HG02885 (cell line): Measurements from ENCODE around the gene PCYT1A.
"Not testable (repeated sequence)": the region's sequence is repeated elsewhere in the genome, so short reads cannot be mapped to it uniquely, and the experiment has no call there.

ENCODE experiments used
- ATAC-seq: cut with Tn5 transposase; IDR thresholded peaks from one replicate; pipeline ENCODE4 v1.9.1; 2021; ENCODE audit warnings: mild to moderate bottlenecking; ENCODE audit not compliant: unreplicated experiment, poor library complexity

Gene PCYT1A

GRCh38 chr3:196287440-196288140, at the start of gene PCYT1A:
Gene PCYT1A, minus strand, starts transcription at chr3:196287726. Its CDS starts 17,195 bp downstream, at chr3:196270531.
- peak; percentile 83 for ATAC-seq

- no peak for ATAC-seq
These were observed 49.0 kb upstream of the PCYT1A start for GRCh38 chr3:196336319-196337145.

- no peak for ATAC-seq
These were observed 48.0 kb upstream of the PCYT1A start for GRCh38 chr3:196335503-196335948.

GRCh38 chr3:196334982-196335381, 47.5 kb upstream of the PCYT1A start:
- ATAC-seq: no peak

GRCh38 chr3:196332168-196332567, 44.6 kb upstream of the PCYT1A start:
- no peak for ATAC-seq

- ATAC-seq: no peak
These were observed 39.9 kb upstream of the PCYT1A start for GRCh38 chr3:196327405-196327804.

- ATAC-seq: no peak
These were observed 39.4 kb upstream of the PCYT1A start for GRCh38 chr3:196326936-196327335.

- ATAC-seq: no peak
These were observed 36.2 kb upstream of the PCYT1A start for GRCh38 chr3:196323691-196324090.

GRCh38 chr3:196323016-196323415, 35.5 kb upstream of the PCYT1A start:
- no peak for ATAC-seq

GRCh38 chr3:196321162-196321561, 33.6 kb upstream of the PCYT1A start:
- ATAC-seq: no peak

- ATAC-seq: no peak
These were observed 32.6 kb upstream of the PCYT1A start for GRCh38 chr3:196320137-196320536.

- peak; percentile 90 for ATAC-seq
These were observed 30.4 kb upstream of the PCYT1A start, which contains the start of gene DYNLT2B for GRCh38 chr3:196317687-196318467. Gene DYNLT2B, minus strand, starts transcription at chr3:196318240. Its CDS starts 88 bp downstream, at chr3:196318152.

- not testable (repeated sequence) for ATAC-seq
These were observed 29.5 kb upstream of the PCYT1A start for GRCh38 chr3:196316799-196317686.

- no peak for ATAC-seq
These were observed 28.3 kb upstream of the PCYT1A start for GRCh38 chr3:196315821-196316220.

- ATAC-seq: no peak
These were observed 27.1 kb upstream of the PCYT1A start for GRCh38 chr3:196314597-196314996.

- not testable (repeated sequence) for ATAC-seq
These were observed 26.6 kb upstream of the PCYT1A start for GRCh38 chr3:196314086-196314485.

- ATAC-seq: not testable (repeated sequence)
These were observed 15.4 kb upstream of the PCYT1A start for GRCh38 chr3:196302960-196303359.

GRCh38 chr3:196302551-196302950, 15.0 kb upstream of the PCYT1A start:
- ATAC-seq: not testable (repeated sequence)

- no peak for ATAC-seq
These were observed 11.0 kb upstream of the PCYT1A start for GRCh38 chr3:196298521-196298920.
